PFSK-1 (cell line): Measurements from ENCODE around the gene PIAS4.

Experiments
- POLR2AphosphoS5 ChIP-seq: IDR thresholded peaks from 2 replicates; pipeline ENCODE4 v1.6.1; 2012; ENCODE audit warnings: low read depth, mild to moderate bottlenecking, control low read depth, low read length, moderate library complexity
- TF ChIP-seq, protein P1 (sequence below), 2 experiments: IDR thresholded peaks; 2 replicates each; pipeline versions ENCODE4 v1.6.1 to v1.8.0; 2011 to 2012; ENCODE audit warnings: low read depth in 2 of 2, low read length in 2 of 2, control low read depth in 1 of 2, inconsistent platforms in 1 of 2, mild to moderate bottlenecking in 1 of 2, moderate library complexity in 1 of 2; ENCODE audit not compliant: insufficient read depth in 1 of 2

DNA sequence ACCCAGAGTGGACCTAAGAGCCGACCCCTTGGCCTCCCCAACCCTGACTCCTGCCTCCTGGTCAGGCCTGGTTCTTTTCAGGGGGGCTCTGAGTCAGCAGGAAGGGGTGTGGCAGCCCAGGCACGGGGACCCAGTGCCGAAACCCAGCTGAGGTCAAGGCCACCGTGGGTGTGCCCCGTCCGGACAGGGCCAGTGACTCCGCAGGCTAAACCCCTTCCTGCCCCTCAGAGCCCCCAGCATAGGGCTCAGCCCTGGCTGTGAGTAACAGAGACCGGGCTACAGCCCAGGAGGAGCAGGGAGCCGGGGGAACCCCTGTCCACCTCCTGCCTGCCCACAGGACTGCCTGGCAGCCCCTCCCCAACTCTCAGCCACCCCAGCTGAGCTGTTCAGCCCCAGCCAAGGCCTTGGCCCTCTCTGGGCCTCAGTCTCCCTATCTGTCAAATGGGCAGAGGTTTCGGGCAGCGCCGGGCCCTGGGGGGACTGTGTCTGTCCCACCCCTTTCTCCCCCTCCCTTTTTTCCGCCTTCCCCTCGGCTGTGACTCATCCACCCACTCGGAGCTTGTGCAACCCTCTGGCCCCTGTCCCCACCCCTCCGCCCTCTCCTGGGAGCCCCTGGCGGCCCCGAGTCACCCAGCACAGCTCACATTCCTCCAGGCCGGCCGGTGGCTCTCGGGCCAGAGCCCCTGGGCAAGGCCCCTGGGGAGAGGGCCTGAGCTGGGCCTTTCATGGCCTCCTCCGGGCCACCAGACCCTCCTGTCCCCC lies 50.6 kb downstream of the PIAS4 start:
- no peak for TF ChIP-seq POLR2AphosphoS5
- TF ChIP-seq, protein P1, sequence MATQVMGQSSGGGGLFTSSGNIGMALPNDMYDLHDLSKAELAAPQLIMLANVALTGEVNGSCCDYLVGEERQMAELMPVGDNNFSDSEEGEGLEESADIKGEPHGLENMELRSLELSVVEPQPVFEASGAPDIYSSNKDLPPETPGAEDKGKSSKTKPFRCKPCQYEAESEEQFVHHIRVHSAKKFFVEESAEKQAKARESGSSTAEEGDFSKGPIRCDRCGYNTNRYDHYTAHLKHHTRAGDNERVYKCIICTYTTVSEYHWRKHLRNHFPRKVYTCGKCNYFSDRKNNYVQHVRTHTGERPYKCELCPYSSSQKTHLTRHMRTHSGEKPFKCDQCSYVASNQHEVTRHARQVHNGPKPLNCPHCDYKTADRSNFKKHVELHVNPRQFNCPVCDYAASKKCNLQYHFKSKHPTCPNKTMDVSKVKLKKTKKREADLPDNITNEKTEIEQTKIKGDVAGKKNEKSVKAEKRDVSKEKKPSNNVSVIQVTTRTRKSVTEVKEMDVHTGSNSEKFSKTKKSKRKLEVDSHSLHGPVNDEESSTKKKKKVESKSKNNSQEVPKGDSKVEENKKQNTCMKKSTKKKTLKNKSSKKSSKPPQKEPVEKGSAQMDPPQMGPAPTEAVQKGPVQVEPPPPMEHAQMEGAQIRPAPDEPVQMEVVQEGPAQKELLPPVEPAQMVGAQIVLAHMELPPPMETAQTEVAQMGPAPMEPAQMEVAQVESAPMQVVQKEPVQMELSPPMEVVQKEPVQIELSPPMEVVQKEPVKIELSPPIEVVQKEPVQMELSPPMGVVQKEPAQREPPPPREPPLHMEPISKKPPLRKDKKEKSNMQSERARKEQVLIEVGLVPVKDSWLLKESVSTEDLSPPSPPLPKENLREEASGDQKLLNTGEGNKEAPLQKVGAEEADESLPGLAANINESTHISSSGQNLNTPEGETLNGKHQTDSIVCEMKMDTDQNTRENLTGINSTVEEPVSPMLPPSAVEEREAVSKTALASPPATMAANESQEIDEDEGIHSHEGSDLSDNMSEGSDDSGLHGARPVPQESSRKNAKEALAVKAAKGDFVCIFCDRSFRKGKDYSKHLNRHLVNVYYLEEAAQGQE (IDR thresholded peaks at IDR 0.05; ENCODE audit: insufficient read depth in 1 of 2, low read depth in 2 of 2, low read length in 2 of 2): no peak
